B cell (primary cell): ENCODE results near the gene PLEKHH1. TPM values are rescaled to one million over a fixed set of nuclear protein-coding genes. Genes with fewer than 3 reads are reported as not detected.

Experiments used
- ATAC-seq: fragments of 200-7000 bp; cut with Tn5 transposase; one replicate; pipeline ENCODE4 v1.10.0; 2021; ENCODE audit warnings: low read depth, mild to moderate bottlenecking, moderate number of reproducible peaks, moderate library complexity
- CTCF ChIA-PET: fragments of 350-600 bp; sonication (Branson Sonifier 250); formaldehyde crosslinking; loops from one replicate; lab custom pipeline; 2021; ENCODE audit warnings: antibody characterized with exemption, inconsistent platforms; lab: Charles Lee
- POLR2A ChIA-PET: fragments of 350-600 bp; sonication (Branson Sonifier 250); formaldehyde crosslinking; loops from one replicate; lab custom pipeline; 2021; ENCODE audit warnings: antibody characterized with exemption; lab: Charles Lee
- DNase-seq: peaks from one replicate; pipeline ENCODE4 v3.0.0; 2013
- H2AFZ ChIP-seq: 2 replicates; pipeline ENCODE4 v1.6.1; 2012; ENCODE audit warnings: mild to moderate bottlenecking, low read depth, low read length; ENCODE audit not compliant: insufficient read depth, poor library complexity, severe bottlenecking
- H3K27ac ChIP-seq, 2 donors: 1 replicate in 1 of 2; 2 replicates in 1 of 2; pipeline ENCODE4 v1.5.1; 2012 to 2013; ENCODE audit warnings: low read length in 2 of 2, mild to moderate bottlenecking in 2 of 2, moderate library complexity in 1 of 2
- H3K27me3 ChIP-seq, 4 experiments: fragments of 200-600 bp in 1 of 4; sonication (generic) in 1 of 4; replicated peaks in 1 of 4; 1 replicate in 2 of 4; 2 replicates in 2 of 4; pipeline versions ENCODE4 v1.6.1 to v1.7.0; 2013 to 2016; ENCODE audit warnings: low read length in 3 of 4, mild to moderate bottlenecking in 2 of 4, mixed read lengths in 1 of 4, moderate library complexity in 1 of 4; ENCODE audit not compliant: insufficient read depth in 4 of 4, control insufficient read depth in 3 of 4; ENCODE audit errors: control extremely low read depth in 1 of 4
- H3K36me3 ChIP-seq, 2 experiments: replicated peaks in 1 of 2; 1 replicate in 1 of 2; 2 replicates in 1 of 2; pipeline versions ENCODE4 v1.6.1 to v1.7.1; 2013; ENCODE audit warnings: low read length in 1 of 2; ENCODE audit not compliant: insufficient read depth in 2 of 2, control insufficient read depth in 1 of 2; ENCODE audit errors: control extremely low read depth in 1 of 2, extremely low read depth in 1 of 2
- H3K4me1 ChIP-seq, 2 donors: fragments of 200-600 bp in 1 of 2; sonication (generic) in 1 of 2; 1 replicate in 1 of 2; 2 replicates in 1 of 2; pipeline versions ENCODE4 v1.5.1 to v1.6.1; 2013 to 2017; ENCODE audit warnings: low read length in 2 of 2; ENCODE audit not compliant: control insufficient read depth in 2 of 2, insufficient read depth in 2 of 2
- H3K4me2 ChIP-seq: replicated peaks from 2 replicates; pipeline ENCODE3; 2012; ENCODE audit warnings: mild to moderate bottlenecking, low read depth, low read length; ENCODE audit not compliant: poor library complexity, severe bottlenecking
- H3K4me3 ChIP-seq, 5 experiments: fragments of 200-600 bp in 1 of 5; sonication (generic) in 1 of 5; 1 replicate in 3 of 5; 2 replicates in 2 of 5; pipeline versions ENCODE4 v1.5.1 to v1.7.0; 2011 to 2016; ENCODE audit warnings: low read length in 4 of 5, mild to moderate bottlenecking in 4 of 5, low read depth in 2 of 5, control low read depth in 1 of 5, moderate library complexity in 1 of 5; ENCODE audit not compliant: insufficient read depth in 1 of 5; ENCODE audit errors: control extremely low read depth in 1 of 5, extremely low read depth in 1 of 5
- H3K79me2 ChIP-seq: fragments of 200-600 bp; sonication (generic); one replicate; pipeline ENCODE4 v1.6.0; 2016; ENCODE audit warnings: low read length; ENCODE audit not compliant: control insufficient read depth, insufficient read depth
- H3K9ac ChIP-seq: fragments of 200-600 bp; sonication (generic); 2 replicates; pipeline ENCODE4 v1.6.1; 2017; ENCODE audit warnings: mild to moderate bottlenecking, low read length, moderate library complexity
- H3K9me3 ChIP-seq, 3 donors: one replicate each; pipeline versions ENCODE4 v1.6.1 to v1.7.1; 2013; ENCODE audit warnings: low read length in 2 of 3; ENCODE audit not compliant: control insufficient read depth in 2 of 3, insufficient read depth in 1 of 3; ENCODE audit errors: control extremely low read depth in 1 of 3
- H4K20me1 ChIP-seq: 2 replicates; pipeline ENCODE4 v1.6.0; 2012; ENCODE audit warnings: mild to moderate bottlenecking, low read length; ENCODE audit not compliant: insufficient read depth, control insufficient read depth, poor library complexity, severe bottlenecking
- H3K27ac Mint-ChIP-seq: one replicate; pipeline ENCODE4 v1.8.0; 2021; ENCODE audit warnings: mixed read lengths
- H3K27me3 Mint-ChIP-seq: one replicate; pipeline ENCODE4 v1.8.0; 2021; ENCODE audit warnings: mixed read lengths
- H3K4me1 Mint-ChIP-seq: one replicate; pipeline ENCODE4 v1.8.0; 2021; ENCODE audit warnings: mixed read lengths
- H3K4me3 Mint-ChIP-seq: one replicate; pipeline ENCODE4 v1.8.0; 2021; ENCODE audit warnings: mixed read lengths
- H3K9me3 Mint-ChIP-seq: one replicate; pipeline ENCODE4 v1.8.0; 2022; ENCODE audit warnings: mixed read lengths; ENCODE audit not compliant: insufficient read depth
- EZH2 ChIP-seq: IDR thresholded peaks from 2 replicates; pipeline ENCODE4 v1.6.1; 2012; ENCODE audit warnings: borderline replicate concordance, low read depth, mild to moderate bottlenecking, moderate library complexity, low read length; ENCODE audit not compliant: insufficient read depth, poor library complexity, severe bottlenecking
- WGBS: methylation state at CpG from one replicate; pipeline ENCODE4 v1.1.5; 2013; ENCODE audit warnings: missing lambda C conversion rate; ENCODE audit not compliant: insufficient coverage; 5-methylcytosine and 5-hydroxymethylcytosine counted together
- intact Hi-C: fragments of 100-400 bp; cut with micrococcal nuclease; formaldehyde crosslinking; loops from one replicate; pipeline ENCODE4 v1.10.0; 2022
- polyA plus RNA-seq: library from polyadenylated mRNA; depleted of rRNA; stranded (reverse); fragments of >200 nt; gene quantifications from 2 replicates; pipeline ENCODE4 v1.2.3, GENCODE V29; 2012
- total RNA-seq, 2 donors: library from RNA; stranded (reverse); fragments of 120-200 nt in 1 of 2; gene quantifications; 1 replicate in 1 of 2; 2 replicates in 1 of 2; pipeline versions ENCODE4 v1.2.3 to v1.2.4, GENCODE V29; 2013 to 2022
- TF ChIP-seq, protein P1 (sequence below): fragments of 200-600 bp; IDR thresholded peaks from one replicate; pipeline ENCODE4 v1.8.0; 2022; ENCODE audit warnings: antibody characterized with exemption, mild to moderate bottlenecking

PLEKHH1 gene
- total and polyA plus RNA-seq, 2 donors (not counting 1 experiment from before 2014, with no cell fraction given), result 0.17 to 0.37 TPM

DNA sequence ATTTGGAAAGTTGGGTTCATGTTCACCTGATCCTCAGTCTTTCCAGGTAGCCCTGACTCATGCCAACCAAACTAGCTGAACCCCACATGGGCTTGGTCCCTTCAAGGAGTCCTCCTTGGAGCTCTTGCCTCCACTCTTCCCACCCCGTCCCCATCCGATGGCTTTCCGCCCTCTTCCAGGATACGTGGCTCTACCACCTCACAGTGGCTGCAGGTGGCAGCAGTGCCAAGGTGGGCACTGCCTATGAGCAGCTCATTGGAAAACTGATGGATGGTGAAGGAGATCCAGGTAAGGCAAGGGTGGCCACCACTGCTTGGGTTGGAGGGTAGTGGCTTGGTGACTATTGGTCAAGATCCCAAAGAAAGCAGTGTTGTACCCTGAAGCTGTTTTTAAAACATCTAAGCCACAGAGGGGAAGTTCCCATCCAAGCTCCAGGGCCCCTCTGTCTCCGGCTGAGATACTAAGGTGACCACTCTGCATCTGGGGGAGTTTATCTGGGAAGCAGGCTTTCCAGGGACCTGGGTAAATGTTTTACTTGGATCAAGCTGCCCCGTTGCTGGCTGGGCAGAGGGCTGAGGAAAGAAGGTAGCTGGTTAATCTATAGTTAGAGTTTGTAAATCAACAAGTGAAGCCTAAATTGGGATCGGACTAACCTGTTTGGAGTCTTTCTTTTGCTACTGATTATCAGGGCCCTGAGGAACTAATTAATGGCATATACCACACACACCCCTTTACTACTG is 43.3 kb downstream of the PLEKHH1 start:
- Histone ChIP-seq H3K4me2 (no peak overlapping the region), H3K27me3 (no peaks in the 10 kb centered on the region), H3K9ac (no peak overlapping the region), H4K20me1 (no peaks in the 10 kb centered on the region), H3K9me3 (no peaks in the 10 kb centered on the region), H3K27ac (no peak overlapping the region), H2AFZ (no peak overlapping the region), H3K36me3 (no peaks in the 10 kb centered on the region), H3K4me3 (no peak overlapping the region), H3K4me1 (no peaks in the 10 kb centered on the region), H3K79me2 (no peaks in the 10 kb centered on the region)
- Mint-ChIP-seq H3K4me1 (no peaks in the 10 kb centered on the region), H3K4me3 (no peak overlapping the region), H3K27ac (no peak overlapping the region), H3K27me3 (peaks cover under 1% of the 10 kb centered on the region), H3K9me3 (no peaks in the 10 kb centered on the region)
- ATAC-seq (no peak), DNase-seq (no peak)
- WGBS, result 81% methylated on average over 2 of the region's 7 CpGs
- POLR2A ChIA-PET, result no interaction called here
- CTCF ChIA-PET, result interaction anchor here (0.7 to 24.8 kb wide), 6 partner anchors 10 to 151 kb away, joined by 3 to 863 read pairs (median 4); partner anchors contain the start of genes PIGH and RDH12
- intact Hi-C loops, result no loop called here
- TF ChIP-seq EZH2, result no peak
- TF ChIP-seq, protein P1, sequence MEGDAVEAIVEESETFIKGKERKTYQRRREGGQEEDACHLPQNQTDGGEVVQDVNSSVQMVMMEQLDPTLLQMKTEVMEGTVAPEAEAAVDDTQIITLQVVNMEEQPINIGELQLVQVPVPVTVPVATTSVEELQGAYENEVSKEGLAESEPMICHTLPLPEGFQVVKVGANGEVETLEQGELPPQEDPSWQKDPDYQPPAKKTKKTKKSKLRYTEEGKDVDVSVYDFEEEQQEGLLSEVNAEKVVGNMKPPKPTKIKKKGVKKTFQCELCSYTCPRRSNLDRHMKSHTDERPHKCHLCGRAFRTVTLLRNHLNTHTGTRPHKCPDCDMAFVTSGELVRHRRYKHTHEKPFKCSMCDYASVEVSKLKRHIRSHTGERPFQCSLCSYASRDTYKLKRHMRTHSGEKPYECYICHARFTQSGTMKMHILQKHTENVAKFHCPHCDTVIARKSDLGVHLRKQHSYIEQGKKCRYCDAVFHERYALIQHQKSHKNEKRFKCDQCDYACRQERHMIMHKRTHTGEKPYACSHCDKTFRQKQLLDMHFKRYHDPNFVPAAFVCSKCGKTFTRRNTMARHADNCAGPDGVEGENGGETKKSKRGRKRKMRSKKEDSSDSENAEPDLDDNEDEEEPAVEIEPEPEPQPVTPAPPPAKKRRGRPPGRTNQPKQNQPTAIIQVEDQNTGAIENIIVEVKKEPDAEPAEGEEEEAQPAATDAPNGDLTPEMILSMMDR, result no peak

DNA sequence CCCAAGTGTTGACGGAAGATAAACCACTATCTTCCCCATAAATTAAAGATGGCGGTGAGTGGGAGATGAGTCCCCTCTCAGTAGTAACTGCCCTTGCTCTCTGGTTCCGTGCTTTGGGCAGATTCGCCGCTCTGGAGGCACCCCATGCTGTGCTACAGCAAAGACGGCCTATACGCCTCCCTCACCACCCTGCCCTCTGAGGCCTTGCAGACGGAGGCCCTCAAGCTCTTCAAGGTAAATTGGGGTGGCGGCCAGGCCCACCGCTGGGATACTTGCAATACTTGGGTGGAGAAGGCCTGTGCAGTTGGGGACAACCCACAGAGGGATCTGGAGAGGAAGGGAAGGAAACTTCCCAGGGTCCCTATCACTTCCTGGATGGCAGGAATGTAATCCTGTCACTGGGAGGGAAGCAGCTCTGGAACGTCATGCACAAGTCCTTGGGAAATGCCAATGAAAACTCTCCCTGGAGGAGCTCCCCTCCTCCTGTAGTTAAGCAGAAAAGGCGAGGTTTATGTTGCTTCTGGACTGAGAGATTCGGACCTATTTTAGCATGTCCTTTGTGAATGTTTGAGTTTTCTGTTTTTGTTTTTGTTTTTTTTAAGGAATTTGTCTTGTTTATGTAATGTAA is 44.2 kb downstream of the PLEKHH1 start:
- 85% methylated on average over 9 of the region's 13 CpGs for WGBS
- no peaks in the 10 kb centered on the region for H3K4me1 ChIP-seq
- no peaks in the 10 kb centered on the region for H3K4me1 Mint-ChIP-seq
- H4K20me1 ChIP-seq, result no peaks in the 10 kb centered on the region
- H3K9me3 ChIP-seq, result no peaks in the 10 kb centered on the region
- no peaks in the 10 kb centered on the region for H3K27me3 ChIP-seq
- no peak overlapping the region for H3K27ac Mint-ChIP-seq
- ATAC-seq (no peak), DNase-seq (no peak)
- H3K4me3 Mint-ChIP-seq, result no peak overlapping the region
- H3K9ac ChIP-seq, result no peak overlapping the region
- no peak overlapping the region for H3K27ac ChIP-seq
- H3K4me2 ChIP-seq, result no peak overlapping the region
- intact Hi-C loops, result no loop called here
- no peaks in the 10 kb centered on the region for H3K79me2 ChIP-seq
- ChIA-PET POLR2A (no interaction called here), CTCF (interaction anchor here (1.3 to 24.8 kb wide), 3 partner anchors 125 to 1267 kb away, joined by 4 to 863 read pairs (median 392); partner anchors contain the start of gene RDH12)
- no peaks in the 10 kb centered on the region for H3K9me3 Mint-ChIP-seq
- H2AFZ ChIP-seq, result no peak overlapping the region
- no peaks in the 10 kb centered on the region for H3K36me3 ChIP-seq
- TF ChIP-seq, protein P1, result no peak
- no peak for TF ChIP-seq EZH2
- no peaks in the 10 kb centered on the region for H3K27me3 Mint-ChIP-seq
- H3K4me3 ChIP-seq, result no peak overlapping the region
